ENCODE data around the gene SEC63.

GRCh38 chr6:107991772-107992550 lies 34.0 kb upstream of the SEC63 start:
- TF ChIP-seq ZFP30 (CRISPR knock-in tag; IDR thresholded peaks at IDR 0.05), result no peak
- no peak for TF ChIP-seq ARNTL (CRISPR knock-in tag; IDR thresholded peaks at IDR 0.05; ENCODE audit: borderline replicate concordance, low read depth)
- no peak for TF ChIP-seq CSDC2 (CRISPR knock-in tag; IDR thresholded peaks at IDR 0.05)
- TF ChIP-seq RARB (CRISPR knock-in tag; IDR thresholded peaks at IDR 0.05), result no peak
- TF ChIP-seq PATZ1 (CRISPR knock-in tag; IDR thresholded peaks at IDR 0.05; ENCODE audit: borderline replicate concordance), result no peak
- no peak for TF ChIP-seq GLIS3 (CRISPR knock-in tag; IDR thresholded peaks at IDR 0.05)
- TF ChIP-seq CREB5 (CRISPR knock-in tag; IDR thresholded peaks at IDR 0.05; ENCODE audit: low read depth), result no peak
- TF ChIP-seq TCF4 (CRISPR knock-in tag; IDR thresholded peaks at IDR 0.05; ENCODE audit: borderline replicate concordance), result no peak
- no peak for TF ChIP-seq POU6F1 (CRISPR knock-in tag; IDR thresholded peaks at IDR 0.05; ENCODE audit: borderline replicate concordance, low read depth)
- TF ChIP-seq ZC3H10 (CRISPR knock-in tag; IDR thresholded peaks at IDR 0.05), result no peak
- no peak for TF ChIP-seq ZNF70 (CRISPR knock-in tag; IDR thresholded peaks at IDR 0.05)
- TF ChIP-seq ISL1 (CRISPR knock-in tag; IDR thresholded peaks at IDR 0.05), result no peak
- TF ChIP-seq OSR1 (CRISPR knock-in tag; IDR thresholded peaks at IDR 0.05), result no peak

All from SK-N-SH treated with all-trans-retinoic acid at 6 μM for 48 hours (cell line).